Fibroblast of skin of right quadriceps (primary cell): ENCODE data around the gene SMYD2.
A peak's percentile ranks its signal among the peaks of the same experiment; 100 is the strongest.

Source experiments
- DNase-seq: peaks from one replicate; pipeline ENCODE4 v3.0.0-alpha.2; 2013

The SMYD2 gene

GRCh38 chr1:214363386-214363785, 82.4 kb downstream of the SMYD2 start:
- DNase-seq, result peak; percentile 38

GRCh38 chr1:214364386-214364785, 83.4 kb downstream of the SMYD2 start:
- no peak for DNase-seq

GRCh38 chr1:214364786-214365295, 83.9 kb downstream of the SMYD2 start:
- DNase-seq, result no peak

DNA sequence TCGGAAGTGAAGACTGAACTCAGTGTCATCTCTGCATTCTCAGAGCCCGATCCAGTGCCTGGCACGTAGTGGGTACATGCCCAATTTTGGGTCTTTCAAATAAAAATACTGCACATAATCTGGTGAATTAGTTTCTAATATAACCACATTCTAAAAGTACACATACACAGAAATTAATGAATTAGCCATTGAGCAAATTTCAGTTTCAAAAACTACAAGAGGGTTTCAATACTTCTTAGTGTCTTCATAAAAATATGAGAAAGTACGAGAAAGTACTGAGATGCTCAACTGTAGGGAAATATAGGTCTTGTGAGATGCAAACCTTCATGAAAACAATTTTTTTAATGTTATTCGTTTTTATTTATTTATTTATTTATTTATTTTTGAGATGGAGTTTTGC, 86.9 kb downstream of the SMYD2 start:
- DNase-seq, result no peak

- DNase-seq, result no peak
These were observed 88.4 kb downstream of the SMYD2 start for GRCh38 chr1:214369364-214369763.

GRCh38 chr1:214370615-214371014, 89.7 kb downstream of the SMYD2 start:
- DNase-seq, result no peak

GRCh38 chr1:214372092-214372491, 91.1 kb downstream of the SMYD2 start:
- no peak for DNase-seq

DNA sequence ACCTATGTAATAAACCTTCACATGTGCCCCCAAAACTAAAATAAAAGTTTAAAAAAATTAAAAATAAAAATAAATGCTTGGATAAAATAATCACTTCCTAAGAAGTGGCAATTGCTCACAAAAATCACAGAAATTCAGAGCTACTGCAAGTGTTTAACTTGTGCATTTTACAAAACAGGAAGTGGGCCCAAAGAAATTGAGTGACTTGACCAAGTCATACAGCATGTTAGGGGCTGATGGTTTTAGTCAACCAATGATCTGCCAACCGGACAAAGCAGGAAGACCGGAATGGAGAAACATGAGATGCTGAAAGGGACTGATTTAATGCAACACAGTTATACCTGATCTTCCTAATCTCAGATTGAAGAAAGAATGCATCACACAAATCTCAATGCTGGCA, 96.5 kb downstream of the SMYD2 start:
- no peak for DNase-seq

DNA sequence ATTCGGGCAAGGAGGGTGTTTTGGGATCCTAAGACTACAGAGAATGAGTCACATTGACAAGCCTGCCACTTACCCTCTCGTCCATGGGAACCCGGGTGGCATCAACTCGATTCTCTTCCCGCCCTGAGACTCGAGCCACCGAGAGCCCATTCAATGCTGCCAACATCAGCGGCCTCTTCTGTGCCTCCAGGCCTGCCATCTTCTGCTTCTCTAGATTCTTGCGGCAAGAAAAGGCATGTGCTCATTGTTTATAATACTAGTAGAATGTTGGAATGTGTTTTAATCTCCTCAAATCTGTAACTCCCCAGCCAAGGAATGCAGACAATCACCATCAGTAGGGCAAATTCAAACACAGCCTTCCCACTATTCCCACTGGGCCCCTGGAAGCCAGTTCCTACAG, 96.9 kb downstream of the SMYD2 start:
- DNase-seq, result peak; percentile 88

GRCh38 chr1:214378492-214378891, 97.5 kb downstream of the SMYD2 start:
- no peak for DNase-seq

- DNase-seq, result no peak
These were observed 98.4 kb downstream of the SMYD2 start for GRCh38 chr1:214379236-214379970.

DNA sequence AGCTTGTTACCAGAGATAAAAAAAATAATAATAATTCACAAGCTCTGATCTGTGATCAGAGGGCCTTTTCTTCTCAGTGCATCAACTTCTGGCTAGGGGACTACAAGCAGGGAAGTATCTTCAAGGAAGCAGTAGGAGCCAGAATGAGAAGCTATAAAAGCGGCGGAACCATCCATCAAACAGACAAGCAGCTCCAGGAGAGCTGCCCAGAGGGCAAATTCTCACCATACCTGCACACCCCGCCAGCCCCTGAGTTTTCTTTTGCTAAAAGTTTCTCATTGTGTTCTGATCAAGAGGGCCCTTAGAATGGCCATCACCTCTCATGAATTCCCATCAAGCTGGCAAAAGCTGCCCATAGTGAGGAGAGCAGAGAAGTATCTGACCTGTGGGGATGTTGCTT, 99.4 kb downstream of the SMYD2 start:
- DNase-seq, result no peak

DNA sequence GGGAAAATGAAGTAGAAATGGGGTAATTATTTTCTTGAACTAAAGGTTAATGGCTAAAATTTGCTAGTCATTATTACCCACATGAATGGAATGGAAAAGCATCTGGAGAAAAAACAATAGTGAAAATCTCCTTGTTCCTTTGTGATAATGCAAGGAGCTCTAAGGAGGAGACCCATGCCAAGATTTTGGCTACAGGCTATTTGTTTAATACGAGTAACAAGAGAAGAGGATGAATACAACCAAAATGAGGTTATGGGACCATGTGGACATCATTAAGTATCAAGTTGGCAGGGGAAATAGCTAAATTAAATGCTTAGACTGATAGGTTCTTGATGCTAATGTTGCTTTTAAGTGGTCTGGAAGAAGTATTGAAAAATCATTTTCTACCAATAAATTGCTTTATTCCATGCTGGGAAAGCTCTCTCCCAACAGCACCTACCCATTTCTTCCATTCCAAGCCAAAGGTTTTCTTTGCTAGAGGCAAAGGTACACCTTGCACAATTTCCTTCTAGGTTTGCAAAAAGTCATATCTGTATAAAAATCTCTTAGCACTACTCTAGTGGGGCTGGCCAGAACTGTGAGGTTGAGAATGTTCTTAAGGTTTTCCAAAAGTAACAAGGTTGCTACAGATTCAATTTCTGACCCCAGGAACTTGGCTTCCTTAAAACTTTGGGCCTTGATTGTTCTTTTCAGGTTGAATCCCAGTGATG, 100.2 kb downstream of the SMYD2 start:
- no peak for DNase-seq

- no peak for DNase-seq
These were observed 102.7 kb downstream of the SMYD2 start for GRCh38 chr1:214383381-214384372.

GRCh38 chr1:214384373-214385079, 103.6 kb downstream of the SMYD2 start:
- no peak for DNase-seq

- no peak for DNase-seq
These were observed 104.5 kb downstream of the SMYD2 start for GRCh38 chr1:214385428-214385827.

- DNase-seq, result no peak
These were observed 105.4 kb downstream of the SMYD2 start for GRCh38 chr1:214386333-214386732.
